HEK293T (cell line): ENCODE results near the gene MAPRE2.
A peak's percentile ranks its signal among the peaks of the same experiment; 100 is the strongest.

Source experiments
- FOXA1 ChIP-seq: fragments of 450-650 bp; IDR thresholded peaks from 2 replicates; pipeline ENCODE4 v1.6.1; 2016; ENCODE audit warnings: mild to moderate bottlenecking
- FOXM1 ChIP-seq: fragments of 450-650 bp; IDR thresholded peaks from 2 replicates; pipeline ENCODE4 v1.6.1; 2017; ENCODE audit warnings: mild to moderate bottlenecking, borderline replicate concordance
- HDGF ChIP-seq: fragments of 450-650 bp; IDR thresholded peaks from 2 replicates; pipeline ENCODE4 v1.6.1; 2017; ENCODE audit warnings: antibody characterized with exemption, borderline replicate concordance
- L3MBTL2 ChIP-seq: fragments of 450-650 bp; conservative IDR thresholded peaks from 2 replicates; pipeline ENCODE4 v1.6.1; 2016; ENCODE audit warnings: mild to moderate bottlenecking
- PKNOX1 ChIP-seq: fragments of 450-650 bp; IDR thresholded peaks from 2 replicates; pipeline ENCODE4 v1.6.1; 2016

- TF ChIP-seq L3MBTL2 = no peak
- TF ChIP-seq HDGF = no peak
- peak; percentile 48 for TF ChIP-seq PKNOX1
- TF ChIP-seq FOXA1 = no peak
- TF ChIP-seq FOXM1 = no peak
Measured at GRCh38 chr18:35022426-35023001, 18.7 kb upstream of the MAPRE2 start.
